Esophagus muscularis mucosa (tissue), 4 donors: ENCODE measurements around the gene EHHADH. TPM values are rescaled to one million over a fixed set of nuclear protein-coding genes. Genes with fewer than 3 reads are reported as not detected.
A peak's percentile ranks its signal among the peaks of the same experiment; 100 is the strongest.

ENCODE experiments used
- DNase-seq: peaks from one replicate; pipeline ENCODE4 v3.0.0-alpha.2; 2017; ENCODE audit errors: extremely low spot score
- H3K27ac ChIP-seq, 4 donors: fragments of 200-600 bp; sonication (generic); replicated peaks in 1 of 4; 1 replicate in 3 of 4; 2 replicates in 1 of 4; pipeline ENCODE4 v1.5.1; 2016 to 2019; ENCODE audit warnings: mild to moderate bottlenecking in 1 of 4
- H3K27me3 ChIP-seq, 4 donors: fragments of 200-600 bp; sonication (generic); one replicate each; pipeline versions ENCODE4 v1.5.1 to v1.6.0; 2016 to 2019
- H3K36me3 ChIP-seq, 4 donors: fragments of 200-600 bp; sonication (generic); one replicate each; pipeline ENCODE4 v1.5.1; 2016 to 2019
- H3K4me1 ChIP-seq, 4 donors: fragments of 200-600 bp; sonication (generic); one replicate each; pipeline ENCODE4 v1.5.1; 2016 to 2019
- H3K4me3 ChIP-seq, 4 donors: fragments of 200-600 bp; sonication (generic); 1 replicate in 2 of 4; 2 replicates in 2 of 4; pipeline ENCODE4 v1.5.1; 2016 to 2019; ENCODE audit warnings: mild to moderate bottlenecking in 4 of 4, moderate library complexity in 1 of 4
- H3K9me3 ChIP-seq, 4 donors: fragments of 200-600 bp; sonication (generic); 1 replicate in 3 of 4; 2 replicates in 1 of 4; pipeline ENCODE4 v1.5.1; 2016 to 2019
- EP300 ChIP-seq: sonication (generic); formaldehyde crosslinking; IDR thresholded peaks from one replicate; pipeline ENCODE4 v1.6.1; 2017; ENCODE audit warnings: antibody characterized with exemption
- POLR2A ChIP-seq: fragments of 450-650 bp; IDR thresholded peaks from one replicate; pipeline ENCODE4 v1.6.1; 2017; ENCODE audit warnings: antibody characterized with exemption, moderate library complexity, mild to moderate bottlenecking, low read depth
- POLR2AphosphoS5 ChIP-seq, 2 donors: sonication (generic); formaldehyde crosslinking; IDR thresholded peaks; one replicate each; pipeline ENCODE4 v1.6.1; 2017; ENCODE audit warnings: antibody characterized with exemption in 2 of 2
- WGBS: methylation state at CpG from one replicate; pipeline ENCODE4 v1.1.5; 2018; 5-methylcytosine and 5-hydroxymethylcytosine counted together
- intact Hi-C: fragments of 100-400 bp; cut with DNase I; formaldehyde crosslinking; loops from one replicate; pipeline ENCODE4 v1.15.1; 2023
- total RNA-seq, 4 donors: library from RNA; depleted of rRNA; stranded (reverse); fragments of >200 nt; gene quantifications; one replicate each; pipeline versions ENCODE4 v1.1.0 to v1.2.1, GENCODE V29; 2016
- TF ChIP-seq, protein P1 (sequence below), 3 experiments: fragments of 200-600 bp in 2 of 3; fragments of 450-650 bp in 1 of 3; sonication (generic) in 2 of 3; IDR thresholded peaks; one replicate each; pipeline ENCODE4 v1.5.1; 2017 to 2019; ENCODE audit warnings: antibody characterized with exemption in 3 of 3, mild to moderate bottlenecking in 2 of 3, moderate library complexity in 1 of 3

Gene EHHADH
- total RNA-seq, 4 donors from 2014 or later: 2.1 to 4.7 (median 3.8) TPM

DNA sequence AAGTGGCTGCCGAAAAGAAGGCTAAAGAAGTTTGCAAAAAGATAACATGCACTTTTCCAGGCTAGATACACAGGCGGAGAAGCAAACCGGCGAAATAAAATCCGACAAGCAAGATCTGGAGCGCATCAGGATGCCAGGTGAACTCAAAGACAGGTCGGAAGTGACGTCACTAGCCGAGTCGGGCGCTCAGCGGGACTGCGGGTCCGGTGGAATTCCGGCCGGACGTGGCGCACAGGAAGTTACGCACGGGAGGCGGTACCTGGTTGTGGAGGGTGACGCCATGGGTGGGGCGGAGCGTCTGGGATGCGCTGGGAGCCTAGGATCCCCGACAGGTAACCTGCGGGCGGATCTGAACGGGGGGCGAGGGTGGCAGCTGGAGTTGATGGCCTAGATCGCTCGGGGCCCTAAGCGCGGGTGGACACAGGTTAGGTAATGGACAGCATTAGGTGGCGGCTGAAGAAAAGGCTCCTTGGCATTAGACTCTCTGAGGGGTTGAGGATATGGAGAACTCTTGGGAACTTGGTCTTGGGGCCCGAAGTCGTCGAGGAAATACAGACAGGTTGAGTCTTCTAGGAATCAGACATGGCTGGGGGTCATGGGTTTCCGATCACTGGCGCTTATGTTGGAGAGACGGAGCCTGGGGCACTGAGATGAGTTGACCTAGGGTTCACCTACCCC lies 29.0 kb upstream of the EHHADH start:
- intact Hi-C loops: no loop called here
- Histone ChIP-seq H3K9me3 (no peaks in the 10 kb centered on the region), H3K27ac (peak overlapping the region; percentile 50 to 71 (median 64)), H3K36me3 (peaks cover 0 to 7% (median 0%) of the 10 kb centered on the region in 4 donors), H3K4me1 (peaks cover 13 to 16% (median 15%) of the 10 kb centered on the region in 4 donors), H3K4me3 (peak overlapping the region; percentile 65 to 74 (median 69)), H3K27me3 (peaks cover 0 to 5% (median 0%) of the 10 kb centered on the region in 4 donors)
- TF ChIP-seq POLR2AphosphoS5 (IDR thresholded peaks at IDR 0.05) (peak; percentile 91 to 97), EP300 (no peak), POLR2A (no peak)
- TF ChIP-seq, protein P1, sequence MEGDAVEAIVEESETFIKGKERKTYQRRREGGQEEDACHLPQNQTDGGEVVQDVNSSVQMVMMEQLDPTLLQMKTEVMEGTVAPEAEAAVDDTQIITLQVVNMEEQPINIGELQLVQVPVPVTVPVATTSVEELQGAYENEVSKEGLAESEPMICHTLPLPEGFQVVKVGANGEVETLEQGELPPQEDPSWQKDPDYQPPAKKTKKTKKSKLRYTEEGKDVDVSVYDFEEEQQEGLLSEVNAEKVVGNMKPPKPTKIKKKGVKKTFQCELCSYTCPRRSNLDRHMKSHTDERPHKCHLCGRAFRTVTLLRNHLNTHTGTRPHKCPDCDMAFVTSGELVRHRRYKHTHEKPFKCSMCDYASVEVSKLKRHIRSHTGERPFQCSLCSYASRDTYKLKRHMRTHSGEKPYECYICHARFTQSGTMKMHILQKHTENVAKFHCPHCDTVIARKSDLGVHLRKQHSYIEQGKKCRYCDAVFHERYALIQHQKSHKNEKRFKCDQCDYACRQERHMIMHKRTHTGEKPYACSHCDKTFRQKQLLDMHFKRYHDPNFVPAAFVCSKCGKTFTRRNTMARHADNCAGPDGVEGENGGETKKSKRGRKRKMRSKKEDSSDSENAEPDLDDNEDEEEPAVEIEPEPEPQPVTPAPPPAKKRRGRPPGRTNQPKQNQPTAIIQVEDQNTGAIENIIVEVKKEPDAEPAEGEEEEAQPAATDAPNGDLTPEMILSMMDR (IDR thresholded peaks at IDR 0.05): peak in 1 of 3 experiments; percentile 20
- 7% methylated on average over 19 of the region's 41 CpGs for WGBS
- DNase-seq: peak; percentile 98

DNA sequence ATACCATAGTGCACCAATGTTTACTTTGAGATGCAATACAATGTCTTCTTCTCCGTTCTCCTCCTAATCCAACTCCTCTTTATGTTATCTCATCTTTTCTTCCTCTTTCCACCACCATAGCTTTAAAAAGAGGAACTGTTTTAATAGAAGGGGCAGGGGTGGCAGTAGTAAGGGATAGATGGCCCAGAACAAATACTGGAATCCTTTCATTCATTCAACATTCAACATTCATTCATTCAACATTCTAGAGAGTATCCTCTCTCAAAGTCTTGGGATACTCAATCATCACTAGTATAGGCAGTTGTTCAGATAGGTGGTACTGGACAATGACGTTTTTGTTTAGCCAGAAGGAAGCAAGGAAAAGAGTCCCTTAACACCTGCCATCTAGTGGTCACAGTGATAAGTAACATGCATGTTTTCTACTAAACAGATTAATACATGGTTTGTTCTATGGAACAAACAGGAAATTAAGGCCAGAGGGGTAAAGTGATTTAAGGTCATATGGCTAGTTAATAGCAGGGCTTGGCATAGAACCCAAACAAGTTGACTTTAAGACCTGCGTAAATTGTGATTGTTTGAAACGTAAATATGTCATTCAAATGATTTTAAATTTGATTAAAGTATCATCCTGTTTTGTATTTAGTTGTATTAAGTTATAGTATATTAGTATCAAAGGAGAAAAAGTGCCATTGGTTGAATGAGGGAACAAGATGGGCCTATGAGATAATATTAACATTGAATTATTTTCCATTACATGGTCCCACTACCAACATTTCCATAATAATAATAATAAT lies 26.9 kb upstream of the EHHADH start:
- WGBS: 46% methylated on average over 4 of the region's 4 CpGs
- no peak overlapping the region for H3K4me3 ChIP-seq
- H3K9me3 ChIP-seq: no peaks in the 10 kb centered on the region
- intact Hi-C loops: no loop called here
- H3K27me3 ChIP-seq: peaks cover 0 to 16% (median 3%) of the 10 kb centered on the region in 4 donors
- no peak for DNase-seq
- peaks cover 13 to 16% (median 15%) of the 10 kb centered on the region in 4 donors for H3K4me1 ChIP-seq
- no peak for TF ChIP-seq POLR2AphosphoS5 (IDR thresholded peaks at IDR 0.05)
- TF ChIP-seq, protein P1 (IDR thresholded peaks at IDR 0.05): peak; percentile 19 to 46 (median 29)
- H3K27ac ChIP-seq: no peak overlapping the region
- H3K36me3 ChIP-seq: no peaks in the 10 kb centered on the region

- peaks cover 13 to 16% (median 15%) of the 10 kb centered on the region in 4 donors for H3K4me1 ChIP-seq
- peaks cover 0 to 24% (median 3%) of the 10 kb centered on the region in 4 donors for H3K27me3 ChIP-seq
- no peak overlapping the region for H3K27ac ChIP-seq
- TF ChIP-seq EP300 (no peak), POLR2A (no peak), POLR2AphosphoS5 (IDR thresholded peaks at IDR 0.05) (no peak)
- TF ChIP-seq, protein P1 (IDR thresholded peaks at IDR 0.05): no peak
- no peaks in the 10 kb centered on the region for H3K9me3 ChIP-seq
- no peak for DNase-seq
- intact Hi-C loops: no loop called here
- 91% methylated on average over 7 of the region's 7 CpGs for WGBS
- H3K36me3 ChIP-seq: no peaks in the 10 kb centered on the region
- no peak overlapping the region for H3K4me3 ChIP-seq
Measured at GRCh38 chr3:185279587-185280138, 25.8 kb upstream of the EHHADH start.

DNA sequence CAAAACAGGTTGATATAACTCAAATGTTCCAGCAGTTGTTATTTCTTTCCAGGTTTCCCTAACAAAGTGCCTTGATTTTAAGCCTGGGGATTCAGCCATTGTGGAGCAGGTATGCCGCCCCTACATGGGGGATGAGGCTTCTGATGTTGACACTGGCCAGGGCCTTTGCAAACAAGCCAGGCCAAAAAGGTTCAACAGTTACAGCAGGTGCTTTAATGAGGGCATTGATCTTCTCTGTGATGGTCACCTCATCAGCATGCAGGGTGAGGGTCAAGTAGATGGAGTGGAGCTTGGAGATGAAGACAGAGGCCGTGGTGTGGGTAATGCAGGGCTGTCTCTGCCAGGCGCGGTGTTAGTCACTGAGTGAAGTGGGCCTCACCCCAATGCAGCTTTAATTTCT lies 22.6 kb upstream of the EHHADH start:
- no peaks in the 10 kb centered on the region for H3K36me3 ChIP-seq
- H3K4me3 ChIP-seq: no peak overlapping the region
- H3K4me1 ChIP-seq: no peaks in the 10 kb centered on the region
- TF ChIP-seq POLR2AphosphoS5 (IDR thresholded peaks at IDR 0.05) (no peak), EP300 (no peak), POLR2A (no peak)
- TF ChIP-seq, protein P1 (IDR thresholded peaks at IDR 0.05): no peak
- WGBS: 88% methylated on average over 4 of the region's 4 CpGs
- intact Hi-C loops: no loop called here
- H3K9me3 ChIP-seq: no peaks in the 10 kb centered on the region
- peaks cover 0 to 50% (median 3%) of the 10 kb centered on the region in 4 donors for H3K27me3 ChIP-seq
- no peak overlapping the region for H3K27ac ChIP-seq
- DNase-seq: no peak
